GM21367 (cell line): ENCODE results near the gene LRIG3.
"Not testable (repeated sequence)": the region's sequence is repeated elsewhere in the genome, so short reads cannot be mapped to it uniquely, and the experiment has no call there.

Source experiments
- ATAC-seq: cut with Tn5 transposase; IDR thresholded peaks from one replicate; pipeline ENCODE4 v1.9.1; 2021; ENCODE audit not compliant: unreplicated experiment

LRIG3 gene

DNA sequence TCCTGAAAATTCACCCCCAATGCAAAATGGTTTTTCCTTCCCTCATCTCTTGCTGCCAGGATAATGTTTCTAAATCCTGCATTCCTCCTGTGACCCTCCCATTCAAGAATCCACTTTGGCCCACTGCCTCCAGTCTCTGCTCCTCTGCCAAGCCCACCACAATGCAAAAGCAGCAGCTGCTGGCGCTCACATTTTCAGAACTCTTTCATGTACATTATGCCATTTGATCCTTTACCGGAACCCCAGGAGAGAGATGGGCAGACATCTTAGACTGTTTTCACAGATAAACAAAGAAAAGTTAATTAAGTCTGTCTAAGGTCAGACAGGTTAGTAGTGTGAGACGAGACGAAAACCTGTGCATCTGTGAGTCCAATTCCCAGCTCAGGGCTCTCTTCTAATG, 12.9 kb downstream of the LRIG3 start:
- no peak for ATAC-seq

DNA sequence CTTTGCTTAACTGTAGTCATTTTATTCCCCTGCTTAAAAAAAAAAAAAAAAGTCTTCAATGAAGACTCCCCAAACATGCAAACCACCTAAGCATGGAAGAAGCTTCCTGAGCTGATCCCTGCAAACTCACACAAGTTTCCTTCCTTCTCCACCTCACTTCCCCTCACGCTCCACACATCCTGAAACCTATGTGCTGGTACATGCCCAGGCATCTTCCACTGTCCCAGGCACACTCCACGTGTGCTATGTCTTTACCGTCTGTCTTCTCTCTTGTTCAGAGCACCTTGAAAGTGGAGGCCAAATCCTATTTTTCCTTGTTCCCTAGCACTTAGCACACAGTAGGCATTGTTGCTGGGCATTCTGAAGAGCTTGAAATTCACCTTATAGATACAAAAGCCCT, 13.4 kb downstream of the LRIG3 start:
- ATAC-seq: no peak

DNA sequence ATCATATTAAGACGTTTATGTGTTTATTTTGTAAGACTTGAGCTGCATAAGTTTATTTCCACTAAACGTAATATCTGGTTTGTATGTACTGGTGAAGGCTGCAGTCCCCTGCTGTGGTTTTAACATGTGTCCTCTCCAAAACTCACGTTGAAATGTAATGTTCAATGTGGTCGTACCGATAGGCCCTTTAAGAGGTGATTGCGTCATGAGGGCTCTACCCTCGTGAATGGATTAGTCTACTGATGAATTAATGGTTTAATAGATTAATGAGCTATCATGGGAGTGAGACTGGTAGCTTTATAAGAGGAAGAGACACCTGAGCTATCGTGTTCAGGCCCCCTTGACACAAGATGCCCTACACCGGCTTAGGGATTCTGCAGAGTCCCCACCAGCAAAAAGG, 14.9 kb downstream of the LRIG3 start:
- no peak for ATAC-seq

DNA sequence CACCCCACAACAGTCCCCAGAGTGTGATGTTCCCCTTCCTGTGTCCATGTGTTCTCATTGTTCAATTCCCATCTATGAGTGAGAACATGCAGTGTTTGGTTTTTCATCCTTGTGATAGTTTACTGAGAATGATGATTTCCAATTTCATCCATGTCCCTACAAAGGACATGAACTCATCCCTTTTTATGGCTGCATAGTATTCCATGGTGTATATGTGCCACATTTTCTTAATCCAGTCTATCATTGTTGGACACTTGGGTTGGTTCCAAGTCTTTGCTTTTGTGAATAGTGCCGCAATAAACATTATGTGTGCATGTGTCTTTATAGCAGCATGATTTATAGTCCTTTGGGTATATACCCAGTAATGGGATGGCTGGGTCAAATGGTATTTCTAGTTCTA, 17.6 kb downstream of the LRIG3 start:
- not testable (repeated sequence) for ATAC-seq

DNA sequence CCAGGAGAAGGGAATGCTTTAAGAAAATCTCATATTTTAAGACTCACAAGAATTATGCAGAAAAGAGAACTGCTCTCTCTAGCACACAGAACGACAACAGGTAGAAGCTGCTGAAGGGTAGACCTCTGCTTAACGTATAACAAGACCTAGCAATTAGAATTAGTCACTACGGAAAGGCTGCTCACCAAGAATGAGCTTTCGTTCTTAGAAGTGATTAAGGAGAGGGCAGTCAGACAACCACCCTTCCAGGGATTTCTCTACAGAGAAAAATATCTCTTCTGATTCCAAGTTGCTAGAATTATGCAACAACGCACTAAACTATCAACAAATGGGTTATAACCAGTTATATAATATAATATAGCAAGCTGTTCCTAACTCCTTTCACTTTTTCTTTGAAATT, 18.6 kb downstream of the LRIG3 start:
- ATAC-seq: no peak

DNA sequence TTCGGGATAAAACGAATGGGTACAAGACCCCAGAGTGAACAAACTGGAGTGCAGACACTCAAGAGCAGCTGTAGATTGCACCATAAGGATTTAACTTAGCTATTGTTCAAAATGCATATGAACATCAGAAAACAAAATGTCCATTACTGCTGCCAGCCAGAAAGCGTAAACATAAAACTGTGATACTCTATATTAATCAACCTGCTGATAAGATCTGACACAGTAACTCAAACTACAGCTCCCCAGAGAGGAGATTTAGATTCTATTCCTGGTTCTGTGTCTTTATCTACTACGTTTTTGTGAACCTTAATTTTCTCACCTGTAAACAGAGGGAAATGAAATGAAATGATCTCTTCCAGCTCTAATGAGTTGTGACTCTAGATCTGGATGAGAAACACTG, 22.3 kb downstream of the LRIG3 start:
- no peak for ATAC-seq

DNA sequence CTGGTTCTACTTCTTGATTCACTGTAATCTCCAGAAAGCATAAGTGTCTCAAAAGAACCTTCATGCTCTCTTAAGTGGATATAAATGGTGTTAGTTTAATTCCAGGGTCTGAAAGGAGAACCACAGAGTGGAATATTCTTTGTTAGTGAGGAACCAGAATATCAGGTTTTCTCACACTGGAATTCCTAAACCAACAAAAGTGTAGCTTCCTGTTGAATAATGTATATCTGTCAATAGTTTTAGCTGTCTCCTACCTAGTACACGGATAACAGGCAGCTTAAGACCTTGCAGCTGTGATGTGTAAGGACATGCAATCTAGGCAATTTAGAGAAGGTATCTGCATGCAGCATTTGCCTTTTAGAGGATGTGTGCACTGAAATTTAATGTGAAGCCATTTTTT, 24.0 kb downstream of the LRIG3 start:
- ATAC-seq: no peak

DNA sequence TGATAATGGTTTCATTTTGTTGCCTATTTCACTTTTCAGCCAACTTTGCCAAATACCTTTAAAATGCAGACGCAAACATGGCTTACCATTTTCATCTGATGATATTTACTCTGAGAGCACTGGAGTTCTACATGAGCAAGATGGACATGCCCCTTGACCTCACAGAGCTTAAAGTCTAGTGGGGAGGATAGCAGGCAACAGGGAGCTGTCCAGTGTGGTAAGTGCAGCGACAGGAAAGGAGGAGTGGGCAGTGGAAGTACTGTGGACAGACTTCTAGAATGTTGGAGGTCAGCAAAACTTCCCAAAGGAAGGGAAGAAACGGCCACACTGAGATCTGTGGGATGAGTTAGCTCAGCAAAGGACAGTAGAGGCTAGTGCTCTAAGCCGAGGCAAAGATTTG, 25.3 kb downstream of the LRIG3 start:
- no peak for ATAC-seq

DNA sequence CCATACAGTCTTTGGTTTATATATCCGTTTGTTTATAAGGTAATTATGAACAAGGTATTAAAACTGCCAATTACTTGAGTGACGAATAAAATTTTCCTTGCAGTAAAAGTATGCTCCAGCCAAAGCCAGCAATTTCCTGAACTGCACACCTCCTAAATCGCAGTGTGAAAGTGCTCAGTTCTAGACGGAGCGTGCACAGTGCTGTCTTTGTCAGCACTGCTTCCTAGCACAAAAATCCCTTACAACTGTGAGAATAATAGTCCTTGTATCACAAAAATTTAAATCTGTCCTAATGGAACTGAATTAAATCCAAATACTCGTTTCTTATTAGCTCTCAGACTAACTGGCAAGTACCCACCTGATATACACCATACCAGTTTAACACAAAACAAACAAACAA, 26.3 kb downstream of the LRIG3 start:
- ATAC-seq: no peak

DNA sequence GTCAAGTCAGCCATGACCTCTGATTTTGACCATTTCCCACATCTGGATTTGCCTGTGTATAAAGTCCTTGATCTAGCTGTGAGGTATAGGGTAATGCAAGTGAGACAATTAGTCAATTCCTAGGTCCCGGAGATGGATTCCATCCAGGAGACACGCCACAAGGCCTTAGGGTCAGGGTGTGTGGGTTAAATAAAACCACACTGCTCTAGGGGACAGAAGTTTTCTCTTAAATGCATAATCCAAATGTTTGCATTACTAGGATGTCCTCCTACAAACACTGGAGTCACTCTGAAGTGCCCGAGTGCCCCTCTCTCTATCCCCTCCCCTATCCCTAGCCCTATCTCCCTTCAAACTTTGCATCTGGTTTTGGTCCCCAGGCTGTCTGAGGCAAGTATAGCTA, 26.8 kb downstream of the LRIG3 start:
- no peak for ATAC-seq

DNA sequence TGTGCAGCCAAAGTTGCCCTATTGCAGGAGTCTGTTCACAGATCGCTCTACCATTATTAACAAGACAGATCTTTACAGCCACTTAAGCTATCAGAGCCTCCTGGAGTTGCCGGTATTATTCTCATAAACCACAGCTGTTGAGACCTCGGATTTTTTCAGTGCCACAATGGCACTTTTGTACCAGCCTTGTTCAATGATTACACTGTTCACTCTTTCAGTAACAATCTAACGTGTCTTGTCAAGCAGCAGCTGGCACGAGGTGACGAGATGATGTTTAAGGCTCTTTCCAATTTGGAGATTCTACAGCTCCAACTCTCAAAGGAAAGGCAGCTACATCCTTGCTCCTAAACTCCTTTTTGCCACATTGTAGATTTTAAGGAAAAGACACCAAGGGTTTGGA, 30.7 kb downstream of the LRIG3 start:
- no peak for ATAC-seq

DNA sequence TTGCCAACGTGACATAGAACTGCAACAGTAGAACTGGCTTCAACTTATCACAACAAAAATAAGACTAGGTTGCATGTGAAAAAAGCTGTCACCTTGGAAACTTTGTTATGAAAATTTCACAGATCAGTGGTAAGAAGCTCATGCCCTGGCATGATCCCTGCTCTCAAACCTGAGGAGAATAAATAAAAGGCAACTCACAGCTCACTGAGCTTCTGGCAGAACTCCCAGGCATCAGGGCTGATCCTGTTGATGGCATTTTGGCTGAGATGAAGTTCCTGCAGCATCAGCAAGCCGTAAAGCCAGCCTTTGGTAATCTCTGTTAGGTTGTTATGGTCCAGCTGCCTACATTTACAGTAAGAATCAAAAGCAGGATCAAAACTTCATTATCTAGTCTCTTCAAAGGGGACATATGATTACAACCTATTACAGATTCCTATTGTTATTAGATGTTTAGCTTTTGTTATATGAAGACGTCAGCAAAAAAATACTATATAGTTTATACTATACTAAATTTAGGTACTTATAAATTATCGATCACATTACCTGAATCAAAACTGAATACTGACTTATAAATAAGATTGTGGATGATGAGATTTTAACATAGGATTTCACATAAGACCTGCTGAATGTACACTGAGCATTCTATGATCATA, 32.0 kb downstream of the LRIG3 start:
- no peak for ATAC-seq

DNA sequence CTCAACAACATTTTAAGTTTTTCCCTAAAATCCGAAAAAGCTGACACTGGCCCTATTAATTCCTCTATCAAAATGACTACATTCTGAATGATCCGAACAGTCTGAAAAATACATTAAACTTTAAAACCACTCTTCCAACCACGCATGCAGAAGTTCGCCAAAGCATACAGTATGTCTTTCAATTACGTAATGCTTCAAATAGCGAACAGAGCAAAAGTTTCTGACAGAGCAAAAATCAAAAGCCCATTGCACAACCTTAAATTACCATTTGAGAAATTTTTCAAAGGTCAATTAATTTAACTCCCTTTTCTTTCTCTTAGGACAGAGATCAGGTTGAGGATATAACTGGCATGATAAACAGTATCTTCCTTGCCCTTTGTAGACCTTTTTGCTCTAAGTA, 33.2 kb downstream of the LRIG3 start:
- no peak for ATAC-seq

DNA sequence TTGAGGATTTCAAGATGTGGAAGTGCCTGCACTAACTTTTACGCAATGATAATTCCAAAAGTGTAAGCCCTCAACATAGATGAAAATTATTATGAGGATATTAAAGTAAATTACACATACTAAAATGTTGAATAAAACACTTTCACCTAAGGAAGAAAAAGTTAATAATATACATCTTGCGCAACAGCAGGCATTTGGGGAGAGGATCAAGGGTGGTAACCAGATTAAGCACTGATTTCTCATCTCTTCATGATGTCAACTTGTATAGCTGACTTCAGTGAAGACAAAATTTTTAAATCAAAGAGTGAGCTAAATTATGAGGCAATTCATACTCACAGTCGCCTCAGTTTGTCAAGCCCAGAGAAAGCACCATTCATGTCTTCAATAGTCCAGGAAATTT, 33.8 kb downstream of the LRIG3 start:
- no peak for ATAC-seq

DNA sequence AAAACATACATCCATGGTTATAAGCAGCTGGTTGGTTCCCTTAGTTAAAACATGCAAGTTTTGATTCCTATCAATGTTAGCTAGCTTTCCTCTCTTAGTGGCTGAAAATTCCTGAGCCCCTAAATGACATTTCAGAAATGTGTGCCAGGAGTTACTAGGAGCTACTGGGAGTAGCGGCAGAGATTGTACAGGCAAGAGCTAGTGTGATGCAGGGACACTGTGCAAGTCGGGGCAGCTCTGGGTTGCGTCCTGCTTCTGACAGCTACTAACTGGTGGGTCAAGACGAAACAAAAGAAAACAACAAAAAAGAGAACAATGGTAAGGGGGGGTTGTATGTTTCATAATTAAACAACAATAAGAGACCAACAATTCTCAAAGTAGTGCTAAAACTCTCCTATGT, 35.4 kb downstream of the LRIG3 start:
- no peak for ATAC-seq

DNA sequence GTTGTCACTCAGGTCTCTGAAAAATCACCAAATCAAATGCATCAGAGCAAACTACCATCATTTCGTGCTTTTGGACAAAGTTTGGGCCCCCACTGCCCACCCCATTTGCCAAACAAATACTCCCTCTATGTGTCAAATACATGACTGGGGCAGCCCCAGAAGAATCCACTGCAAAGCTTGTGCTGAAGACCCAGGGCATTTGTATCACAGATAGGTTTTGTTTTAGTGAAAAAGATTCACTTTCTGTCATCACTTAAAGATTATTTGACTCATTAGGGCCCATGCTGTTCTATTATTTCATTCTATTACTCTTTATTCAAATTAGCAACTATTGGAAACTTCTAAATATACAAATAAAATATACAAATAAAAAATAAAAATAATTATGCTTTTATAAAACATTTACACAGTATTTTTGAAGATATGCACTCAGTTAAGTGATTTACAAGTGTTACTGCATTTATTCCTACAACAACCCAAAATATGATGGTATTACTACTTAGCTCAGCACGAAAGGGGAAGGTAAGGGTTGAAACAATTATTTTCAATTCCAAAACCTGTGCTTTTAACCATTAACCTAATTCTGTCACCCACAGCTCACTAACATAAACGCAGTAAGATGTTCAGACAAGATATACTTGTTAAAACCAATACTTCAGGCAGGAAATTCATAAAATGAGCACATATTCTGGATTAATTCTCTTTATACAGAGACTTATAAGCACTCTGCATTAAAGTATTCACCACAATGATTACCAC, 36.5 kb downstream of the LRIG3 start:
- ATAC-seq: no peak

DNA sequence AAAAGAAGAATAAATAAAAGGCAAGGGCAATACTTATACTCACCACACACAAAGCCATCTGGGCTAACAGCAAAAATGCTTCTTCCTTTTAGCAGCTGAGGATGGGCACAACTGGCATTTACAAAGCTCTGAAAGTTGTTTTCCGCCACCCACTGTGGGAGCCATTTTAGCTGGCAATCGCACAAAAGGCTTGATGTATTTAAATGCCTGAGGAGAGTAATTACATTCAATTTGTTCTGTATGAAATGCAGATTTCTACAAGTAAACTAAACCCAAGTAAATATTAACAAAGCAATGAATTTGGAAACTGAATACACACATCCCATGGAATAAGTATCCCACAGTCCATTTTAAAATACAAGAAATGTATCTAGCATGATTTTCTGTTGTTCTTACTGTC, 37.5 kb downstream of the LRIG3 start:
- ATAC-seq: no peak

DNA sequence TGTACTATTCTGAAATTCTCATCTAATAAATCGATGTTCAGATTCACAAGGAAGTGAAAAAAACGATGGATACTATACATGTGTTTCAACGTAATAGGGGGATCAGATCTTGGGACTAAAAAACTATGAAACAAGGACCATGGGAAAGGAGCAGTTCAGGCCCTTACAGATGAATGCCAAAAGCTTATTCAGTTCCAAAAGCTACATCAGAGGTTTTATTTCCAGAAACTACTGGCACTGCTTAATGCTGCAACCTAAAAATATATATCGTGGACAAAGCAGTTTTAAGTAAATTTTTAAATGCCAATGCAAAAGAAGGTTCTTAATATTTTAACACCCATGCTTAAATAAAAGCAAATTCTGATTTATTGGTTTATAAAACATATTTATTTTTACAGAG, 38.5 kb downstream of the LRIG3 start:
- no peak for ATAC-seq

DNA sequence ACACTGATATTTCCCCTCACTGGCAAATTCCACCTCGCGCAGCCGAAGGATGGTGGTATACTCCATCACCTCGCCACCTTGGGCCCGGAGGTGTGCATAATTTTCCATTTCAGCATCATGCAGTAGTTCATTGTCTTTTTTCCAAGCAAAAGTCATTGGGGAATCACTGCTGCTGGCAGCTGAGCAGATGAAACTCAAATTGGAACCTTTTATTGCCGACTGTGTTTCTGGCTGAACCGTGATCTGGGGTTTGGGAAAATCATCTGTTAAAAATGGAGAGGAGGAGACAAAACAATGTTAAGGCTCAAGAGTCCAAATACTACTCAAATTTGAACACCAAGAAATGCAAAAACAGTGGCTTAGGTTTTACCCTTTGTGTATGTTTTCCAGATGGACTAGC, 39.7 kb downstream of the LRIG3 start:
- ATAC-seq: no peak

DNA sequence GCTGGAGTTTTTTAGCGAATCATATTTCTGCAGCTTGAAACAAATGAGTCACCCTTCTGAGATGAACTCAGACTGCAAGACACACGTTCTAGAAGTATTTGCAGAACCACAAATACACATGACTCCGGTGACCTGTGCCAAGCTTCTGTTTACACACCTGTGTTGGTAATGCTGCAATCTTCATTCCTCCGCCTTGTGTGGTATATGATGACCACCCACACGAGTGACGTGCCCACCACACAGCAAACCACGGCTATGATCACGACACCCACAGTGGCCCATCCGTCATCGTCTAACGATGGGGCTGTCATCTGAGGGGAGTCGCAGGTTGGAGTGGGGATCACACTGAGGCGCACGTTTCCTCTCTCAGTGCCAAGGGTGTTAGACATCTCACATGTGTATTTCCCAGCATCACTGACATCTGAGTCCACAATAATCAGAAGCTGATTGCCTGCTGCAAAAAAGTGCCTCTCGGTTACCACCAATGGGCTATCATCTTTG, 43.0 kb downstream of the LRIG3 start:
- no peak for ATAC-seq

DNA sequence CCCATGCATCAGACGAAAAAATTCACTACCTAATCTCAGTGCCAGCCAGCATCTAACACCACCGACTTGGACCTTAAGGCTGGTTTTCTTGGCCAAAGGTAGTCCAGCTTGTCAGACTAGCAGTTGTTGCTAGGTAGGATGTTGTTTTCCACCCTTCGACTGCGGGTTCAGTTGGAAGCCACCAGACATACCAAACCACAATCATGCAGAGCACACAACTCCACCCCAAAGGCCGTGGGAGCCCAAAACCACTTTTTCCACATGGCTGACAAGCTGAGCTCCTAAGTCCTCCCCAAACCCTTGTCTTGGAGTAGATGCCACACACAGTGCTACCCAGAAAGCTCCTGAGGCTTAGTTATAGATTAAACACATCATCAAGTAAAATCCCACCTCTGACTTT, 46.8 kb downstream of the LRIG3 start:
- ATAC-seq: no peak

DNA sequence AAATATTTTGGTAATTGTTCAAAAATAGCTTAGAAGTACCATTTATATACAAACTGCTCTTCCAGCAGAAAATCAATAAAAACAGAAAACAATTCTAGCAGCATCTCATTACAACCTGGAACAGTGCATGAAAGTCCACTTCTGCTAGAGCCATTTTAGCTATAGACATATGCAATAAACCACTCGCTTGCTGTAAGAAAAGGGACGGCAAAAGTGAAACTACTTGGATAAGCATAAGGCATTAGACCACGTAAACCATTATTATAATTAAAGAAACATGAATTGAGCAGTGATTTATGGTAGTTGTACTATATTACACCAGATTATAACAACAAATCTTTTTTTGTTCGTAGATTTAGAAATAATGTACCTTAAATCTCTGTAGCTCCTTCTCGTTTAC, 48.7 kb downstream of the LRIG3 start:
- no peak for ATAC-seq

DNA sequence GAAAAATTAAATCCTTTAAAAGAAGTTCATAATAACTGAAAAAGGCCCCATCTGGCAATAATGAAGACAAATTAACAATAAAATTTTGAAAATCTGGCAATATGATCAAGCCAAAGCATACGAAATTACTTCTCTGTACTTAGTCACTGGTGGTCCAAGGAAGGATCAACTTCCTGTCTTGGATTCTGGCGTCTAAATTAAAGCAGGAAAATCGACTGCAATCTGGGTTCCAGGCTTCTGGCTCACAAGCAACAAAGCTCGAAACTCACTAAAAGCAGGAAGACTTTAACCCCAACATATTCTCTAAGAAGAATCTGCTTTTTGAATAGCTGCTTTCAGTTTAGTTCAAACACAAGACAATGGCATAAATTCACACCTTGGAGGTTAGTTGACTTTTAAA, 49.7 kb downstream of the LRIG3 start:
- no peak for ATAC-seq
